ENCODE measurements around the gene CBL.

CBL gene

GRCh38 chr11:119316729-119317591 lies 110.8 kb downstream of the CBL start, which contains the start of gene MCAM (continued):
- no peak for TF ChIP-seq ZBTB7A (tag by site-specific recombination; IDR thresholded peaks at IDR 0.05; ENCODE audit: low read depth)
- no peak for TF ChIP-seq PRDM2 (tag by site-specific recombination; IDR thresholded peaks at IDR 0.05; ENCODE audit: borderline replicate concordance)
- no peak for TF ChIP-seq SP7 (tag by site-specific recombination; IDR thresholded peaks at IDR 0.05)
- TF ChIP-seq ZBTB49 (tag by site-specific recombination; IDR thresholded peaks at IDR 0.05; ENCODE audit: low read depth): no peak
- no peak for TF ChIP-seq ZSCAN4 (tag by site-specific recombination; IDR thresholded peaks at IDR 0.05)
- TF ChIP-seq ZNF350 (tag by site-specific recombination; IDR thresholded peaks at IDR 0.05): no peak
- no peak for TF ChIP-seq ZNF449 (tag by site-specific recombination; IDR thresholded peaks at IDR 0.05)
- no peak for TF ChIP-seq ATF2 (tag by site-specific recombination; IDR thresholded peaks at IDR 0.05; ENCODE audit: low read depth)
- peak; percentile 67 for TF ChIP-seq OSR2 (tag by site-specific recombination; IDR thresholded peaks at IDR 0.05)
- TF ChIP-seq ZNF670 (tag by site-specific recombination; IDR thresholded peaks at IDR 0.05; ENCODE audit: low read depth): no peak
- no peak for TF ChIP-seq ZNF16 (tag by site-specific recombination; IDR thresholded peaks at IDR 0.05; ENCODE audit: low read depth)
- TF ChIP-seq AEBP2 (tag by site-specific recombination; IDR thresholded peaks at IDR 0.05; ENCODE audit: borderline replicate concordance): no peak
- TF ChIP-seq BCL11A (tag by site-specific recombination; IDR thresholded peaks at IDR 0.05; ENCODE audit: low read depth): no peak
- TF ChIP-seq INSM2 (tag by site-specific recombination; IDR thresholded peaks at IDR 0.05): no peak
- no peak for TF ChIP-seq ZNF623 (tag by site-specific recombination; IDR thresholded peaks at IDR 0.05)
- TF ChIP-seq ZNF561 (tag by site-specific recombination; IDR thresholded peaks at IDR 0.05; ENCODE audit: borderline replicate concordance): no peak
- TF ChIP-seq ZNF629 (tag by site-specific recombination; IDR thresholded peaks at IDR 0.05): no peak
- no peak for TF ChIP-seq ZNF621 (tag by site-specific recombination; IDR thresholded peaks at IDR 0.05)
- TF ChIP-seq GLIS1 (tag by site-specific recombination; IDR thresholded peaks at IDR 0.05): peak; percentile 51
